GM23338 (cell line): ENCODE results near the gene IL17RB. TPM values are rescaled to one million over a fixed set of nuclear protein-coding genes. Genes with fewer than 3 reads are reported as not detected.

Source experiments
- ATAC-seq: fragments of 200-7000 bp; cut with Tn5 transposase; 3 replicates; pipeline ENCODE4 v1.9.1; 2020
- DNase-seq: peaks from one replicate; pipeline ENCODE4 v3.0.0-alpha.2; 2015; ENCODE audit warnings: low spot score
- H2AFZ ChIP-seq: fragments of 200-600 bp; sonication (generic); 2 replicates; pipeline ENCODE4 v1.8.0; 2016; ENCODE audit warnings: antibody characterized with exemption, mild to moderate bottlenecking, moderate library complexity
- H3F3A ChIP-seq: fragments of 200-600 bp; sonication (generic); replicated peaks from 2 replicates; pipeline ENCODE4 v1.8.0; 2017; ENCODE audit warnings: antibody characterized with exemption, mixed run types, low read depth
- H3K27ac ChIP-seq: fragments of 200-600 bp; sonication (generic); 2 replicates; pipeline ENCODE4 v1.6.1; 2016; ENCODE audit warnings: low read depth
- H3K27me3 ChIP-seq: fragments of 200-600 bp; sonication (generic); 2 replicates; pipeline ENCODE4 v1.8.0; 2016; ENCODE audit warnings: mild to moderate bottlenecking, mixed run types, moderate library complexity; ENCODE audit not compliant: insufficient read depth
- H3K36me3 ChIP-seq: fragments of 200-600 bp; sonication (generic); 2 replicates; pipeline ENCODE4 v1.8.0; 2016; ENCODE audit warnings: mild to moderate bottlenecking; ENCODE audit not compliant: insufficient read depth
- H3K4me1 ChIP-seq: fragments of 200-600 bp; sonication (generic); 2 replicates; pipeline ENCODE4 v1.8.0; 2016; ENCODE audit warnings: mild to moderate bottlenecking, moderate library complexity; ENCODE audit not compliant: insufficient read depth
- H3K4me2 ChIP-seq: fragments of 200-600 bp; sonication (generic); 2 replicates; pipeline ENCODE4 v1.7.1; 2017; ENCODE audit warnings: mixed run types
- H3K4me3 ChIP-seq: fragments of 200-600 bp; sonication (generic); 2 replicates; pipeline ENCODE4 v1.6.1; 2016; ENCODE audit warnings: mixed run types
- H3K79me2 ChIP-seq: fragments of 200-600 bp; sonication (generic); replicated peaks from 2 replicates; pipeline ENCODE4 v1.8.0; 2017; ENCODE audit warnings: mild to moderate bottlenecking; ENCODE audit not compliant: insufficient read depth
- H3K9me2 ChIP-seq: fragments of 200-600 bp; sonication (generic); 2 replicates; pipeline ENCODE4 v1.8.0; 2017; ENCODE audit not compliant: insufficient read depth
- H4K20me1 ChIP-seq: fragments of 200-600 bp; sonication (generic); replicated peaks from 2 replicates; pipeline ENCODE4 v1.8.0; 2017; ENCODE audit warnings: mild to moderate bottlenecking; ENCODE audit not compliant: insufficient read depth
- H3K27ac Mint-ChIP-seq: 2 replicates; pipeline ENCODE4 v1.8.0; 2020; ENCODE audit warnings: inconsistent platforms, mild to moderate bottlenecking, moderate library complexity, mixed read lengths
- H3K27me3 Mint-ChIP-seq: 3 replicates; pipeline ENCODE4 v1.8.0; 2022; ENCODE audit warnings: low read depth, mild to moderate bottlenecking, moderate library complexity, mixed read lengths, inconsistent platforms; ENCODE audit not compliant: insufficient read depth, poor library complexity
- H3K36me3 Mint-ChIP-seq: 3 replicates; pipeline ENCODE4 v1.8.0; 2021; ENCODE audit warnings: low read depth, mild to moderate bottlenecking, inconsistent platforms, moderate library complexity, mixed read lengths
- H3K4me1 Mint-ChIP-seq: 3 replicates; pipeline ENCODE4 v1.8.0; 2020; ENCODE audit warnings: mild to moderate bottlenecking, inconsistent platforms, mixed read lengths
- H3K4me3 Mint-ChIP-seq: 3 replicates; pipeline ENCODE4 v1.8.0; 2021; ENCODE audit warnings: moderate library complexity, mild to moderate bottlenecking, inconsistent platforms, mixed read lengths
- H3K9me3 Mint-ChIP-seq: 3 replicates; pipeline ENCODE4 v1.8.0; 2020; ENCODE audit warnings: moderate library complexity, mild to moderate bottlenecking, inconsistent platforms, mixed read lengths
- CREB1 ChIP-seq: fragments of 250-450 bp; sonication (Bioruptor Pico); IDR thresholded peaks from 2 replicates; pipeline ENCODE4 v1.5.0; 2020; ENCODE audit warnings: low read depth, mild to moderate bottlenecking, moderate library complexity
- ETS1 ChIP-seq: IDR thresholded peaks from 2 replicates; pipeline ENCODE4 v1.6.1; 2016; ENCODE audit warnings: antibody characterized with exemption
- EZH2 ChIP-seq: fragments of 200-600 bp; sonication (generic); IDR thresholded peaks from one replicate; pipeline ENCODE4 v1.8.0; 2017; ENCODE audit warnings: antibody characterized with exemption, mild to moderate bottlenecking, low read depth; ENCODE audit not compliant: unreplicated experiment
- EZH2phosphoT487 ChIP-seq: fragments of 200-600 bp; sonication (generic); IDR thresholded peaks from one replicate; pipeline ENCODE4 v1.8.1; 2018; ENCODE audit warnings: antibody characterized with exemption; ENCODE audit not compliant: unreplicated experiment
- JUNB ChIP-seq: IDR thresholded peaks from one replicate; pipeline ENCODE4 v1.6.1; 2016; ENCODE audit warnings: antibody characterized with exemption; ENCODE audit not compliant: unreplicated experiment
- NANOG ChIP-seq: IDR thresholded peaks from 2 replicates; pipeline ENCODE4 v1.6.1; 2016; ENCODE audit warnings: antibody characterized with exemption, borderline replicate concordance
- POLR2AphosphoS5 ChIP-seq: IDR thresholded peaks from 2 replicates; pipeline ENCODE4 v1.6.1; 2016; ENCODE audit warnings: antibody characterized with exemption, low read depth
- REST ChIP-seq: IDR thresholded peaks from one replicate; pipeline ENCODE4 v1.6.1; 2018; ENCODE audit warnings: antibody characterized with exemption; ENCODE audit not compliant: unreplicated experiment
- STAT1 ChIP-seq: IDR thresholded peaks from one replicate; pipeline ENCODE4 v1.6.1; 2016; ENCODE audit warnings: antibody characterized with exemption; ENCODE audit not compliant: unreplicated experiment
- ZNF114 ChIP-seq: fragments of 250-450 bp; sonication (Bioruptor Pico); IDR thresholded peaks from 2 replicates; pipeline ENCODE4 v1.5.0; 2020; ENCODE audit warnings: mild to moderate bottlenecking, moderate library complexity
- ZNF331 ChIP-seq: fragments of 250-450 bp; sonication (Bioruptor Pico); IDR thresholded peaks from 2 replicates; pipeline ENCODE4 v1.5.0; 2020; ENCODE audit warnings: low read depth, mild to moderate bottlenecking, moderate library complexity
- polyA plus RNA-seq: library from polyadenylated mRNA; unstranded; fragments of >200 nt; fragmentation: Nextera tagmentation; extraction: Ambion mirVana; gene quantifications from 2 replicates; pipeline ENCODE4 v1.2.1, GENCODE V29; 2016
- total RNA-seq: library from RNA; depleted of rRNA; stranded (reverse); fragments of >200 nt; shearing (Covaris generic); gene quantifications from 2 replicates; pipeline ENCODE4 v1.2.3, GENCODE V29; 2014
- TF ChIP-seq, protein P1 (sequence below), 2 experiments: fragments of 200-600 bp in 1 of 2; sonication (generic) in 1 of 2; conservative IDR thresholded peaks; 2 replicates each; pipeline versions ENCODE4 v1.5.1 to v1.6.1; 2016 to 2017; ENCODE audit warnings: antibody characterized with exemption in 2 of 2, low read depth in 2 of 2, mild to moderate bottlenecking in 2 of 2, moderate library complexity in 1 of 2
- TF ChIP-seq, protein P2 (sequence below): fragments of 250-450 bp; sonication (Bioruptor Pico); IDR thresholded peaks from 2 replicates; pipeline ENCODE4 v1.5.0; 2020; ENCODE audit warnings: mild to moderate bottlenecking, moderate library complexity

The IL17RB gene
- total and polyA plus RNA-seq, 2 experiments from 2014 or later, result 5.7 to 6.9 TPM

GRCh38 chr3:53798144-53798543, 48.2 kb upstream of the IL17RB start:
- no peaks in the 10 kb centered on the region for H3K79me2 ChIP-seq
- no peaks in the 10 kb centered on the region for H3K36me3 ChIP-seq
- no peak for DNase-seq
- 0 out of 2 replicates have a peak, but pooled peaks cover 5% of the 10 kb centered on the region for H3K4me1 ChIP-seq
- no peak overlapping the region for H3K27ac ChIP-seq
- H3F3A ChIP-seq, result no peaks in the 10 kb centered on the region
- Mint-ChIP-seq H3K36me3 (no peaks in the 10 kb centered on the region), H3K9me3 (no peaks in the 10 kb centered on the region), H3K27me3 (peaks cover 3% of the 10 kb centered on the region), H3K4me1 (peaks cover 9% of the 10 kb centered on the region), H3K4me3 (no peak overlapping the region), H3K27ac (no peak overlapping the region)
- no peak overlapping the region for H3K4me2 ChIP-seq
- no peaks in the 10 kb centered on the region for H3K9me2 ChIP-seq
- no peaks in the 10 kb centered on the region for H3K27me3 ChIP-seq
- TF ChIP-seq EZH2phosphoT487 (no peak), STAT1 (no peak), ZNF331 (CRISPR knock-in tag) (no peak), NANOG (no peak), JUNB (no peak), POLR2AphosphoS5 (no peak), CREB1 (CRISPR knock-in tag) (no peak), ZNF114 (CRISPR knock-in tag) (no peak), REST (no peak), EZH2 (no peak), ETS1 (no peak)
- TF ChIP-seq, protein P1, sequence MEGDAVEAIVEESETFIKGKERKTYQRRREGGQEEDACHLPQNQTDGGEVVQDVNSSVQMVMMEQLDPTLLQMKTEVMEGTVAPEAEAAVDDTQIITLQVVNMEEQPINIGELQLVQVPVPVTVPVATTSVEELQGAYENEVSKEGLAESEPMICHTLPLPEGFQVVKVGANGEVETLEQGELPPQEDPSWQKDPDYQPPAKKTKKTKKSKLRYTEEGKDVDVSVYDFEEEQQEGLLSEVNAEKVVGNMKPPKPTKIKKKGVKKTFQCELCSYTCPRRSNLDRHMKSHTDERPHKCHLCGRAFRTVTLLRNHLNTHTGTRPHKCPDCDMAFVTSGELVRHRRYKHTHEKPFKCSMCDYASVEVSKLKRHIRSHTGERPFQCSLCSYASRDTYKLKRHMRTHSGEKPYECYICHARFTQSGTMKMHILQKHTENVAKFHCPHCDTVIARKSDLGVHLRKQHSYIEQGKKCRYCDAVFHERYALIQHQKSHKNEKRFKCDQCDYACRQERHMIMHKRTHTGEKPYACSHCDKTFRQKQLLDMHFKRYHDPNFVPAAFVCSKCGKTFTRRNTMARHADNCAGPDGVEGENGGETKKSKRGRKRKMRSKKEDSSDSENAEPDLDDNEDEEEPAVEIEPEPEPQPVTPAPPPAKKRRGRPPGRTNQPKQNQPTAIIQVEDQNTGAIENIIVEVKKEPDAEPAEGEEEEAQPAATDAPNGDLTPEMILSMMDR (conservative IDR thresholded peaks at IDR 0.05; ENCODE audit: low read depth in 2 of 2), result no peak
- TF ChIP-seq, protein P2, sequence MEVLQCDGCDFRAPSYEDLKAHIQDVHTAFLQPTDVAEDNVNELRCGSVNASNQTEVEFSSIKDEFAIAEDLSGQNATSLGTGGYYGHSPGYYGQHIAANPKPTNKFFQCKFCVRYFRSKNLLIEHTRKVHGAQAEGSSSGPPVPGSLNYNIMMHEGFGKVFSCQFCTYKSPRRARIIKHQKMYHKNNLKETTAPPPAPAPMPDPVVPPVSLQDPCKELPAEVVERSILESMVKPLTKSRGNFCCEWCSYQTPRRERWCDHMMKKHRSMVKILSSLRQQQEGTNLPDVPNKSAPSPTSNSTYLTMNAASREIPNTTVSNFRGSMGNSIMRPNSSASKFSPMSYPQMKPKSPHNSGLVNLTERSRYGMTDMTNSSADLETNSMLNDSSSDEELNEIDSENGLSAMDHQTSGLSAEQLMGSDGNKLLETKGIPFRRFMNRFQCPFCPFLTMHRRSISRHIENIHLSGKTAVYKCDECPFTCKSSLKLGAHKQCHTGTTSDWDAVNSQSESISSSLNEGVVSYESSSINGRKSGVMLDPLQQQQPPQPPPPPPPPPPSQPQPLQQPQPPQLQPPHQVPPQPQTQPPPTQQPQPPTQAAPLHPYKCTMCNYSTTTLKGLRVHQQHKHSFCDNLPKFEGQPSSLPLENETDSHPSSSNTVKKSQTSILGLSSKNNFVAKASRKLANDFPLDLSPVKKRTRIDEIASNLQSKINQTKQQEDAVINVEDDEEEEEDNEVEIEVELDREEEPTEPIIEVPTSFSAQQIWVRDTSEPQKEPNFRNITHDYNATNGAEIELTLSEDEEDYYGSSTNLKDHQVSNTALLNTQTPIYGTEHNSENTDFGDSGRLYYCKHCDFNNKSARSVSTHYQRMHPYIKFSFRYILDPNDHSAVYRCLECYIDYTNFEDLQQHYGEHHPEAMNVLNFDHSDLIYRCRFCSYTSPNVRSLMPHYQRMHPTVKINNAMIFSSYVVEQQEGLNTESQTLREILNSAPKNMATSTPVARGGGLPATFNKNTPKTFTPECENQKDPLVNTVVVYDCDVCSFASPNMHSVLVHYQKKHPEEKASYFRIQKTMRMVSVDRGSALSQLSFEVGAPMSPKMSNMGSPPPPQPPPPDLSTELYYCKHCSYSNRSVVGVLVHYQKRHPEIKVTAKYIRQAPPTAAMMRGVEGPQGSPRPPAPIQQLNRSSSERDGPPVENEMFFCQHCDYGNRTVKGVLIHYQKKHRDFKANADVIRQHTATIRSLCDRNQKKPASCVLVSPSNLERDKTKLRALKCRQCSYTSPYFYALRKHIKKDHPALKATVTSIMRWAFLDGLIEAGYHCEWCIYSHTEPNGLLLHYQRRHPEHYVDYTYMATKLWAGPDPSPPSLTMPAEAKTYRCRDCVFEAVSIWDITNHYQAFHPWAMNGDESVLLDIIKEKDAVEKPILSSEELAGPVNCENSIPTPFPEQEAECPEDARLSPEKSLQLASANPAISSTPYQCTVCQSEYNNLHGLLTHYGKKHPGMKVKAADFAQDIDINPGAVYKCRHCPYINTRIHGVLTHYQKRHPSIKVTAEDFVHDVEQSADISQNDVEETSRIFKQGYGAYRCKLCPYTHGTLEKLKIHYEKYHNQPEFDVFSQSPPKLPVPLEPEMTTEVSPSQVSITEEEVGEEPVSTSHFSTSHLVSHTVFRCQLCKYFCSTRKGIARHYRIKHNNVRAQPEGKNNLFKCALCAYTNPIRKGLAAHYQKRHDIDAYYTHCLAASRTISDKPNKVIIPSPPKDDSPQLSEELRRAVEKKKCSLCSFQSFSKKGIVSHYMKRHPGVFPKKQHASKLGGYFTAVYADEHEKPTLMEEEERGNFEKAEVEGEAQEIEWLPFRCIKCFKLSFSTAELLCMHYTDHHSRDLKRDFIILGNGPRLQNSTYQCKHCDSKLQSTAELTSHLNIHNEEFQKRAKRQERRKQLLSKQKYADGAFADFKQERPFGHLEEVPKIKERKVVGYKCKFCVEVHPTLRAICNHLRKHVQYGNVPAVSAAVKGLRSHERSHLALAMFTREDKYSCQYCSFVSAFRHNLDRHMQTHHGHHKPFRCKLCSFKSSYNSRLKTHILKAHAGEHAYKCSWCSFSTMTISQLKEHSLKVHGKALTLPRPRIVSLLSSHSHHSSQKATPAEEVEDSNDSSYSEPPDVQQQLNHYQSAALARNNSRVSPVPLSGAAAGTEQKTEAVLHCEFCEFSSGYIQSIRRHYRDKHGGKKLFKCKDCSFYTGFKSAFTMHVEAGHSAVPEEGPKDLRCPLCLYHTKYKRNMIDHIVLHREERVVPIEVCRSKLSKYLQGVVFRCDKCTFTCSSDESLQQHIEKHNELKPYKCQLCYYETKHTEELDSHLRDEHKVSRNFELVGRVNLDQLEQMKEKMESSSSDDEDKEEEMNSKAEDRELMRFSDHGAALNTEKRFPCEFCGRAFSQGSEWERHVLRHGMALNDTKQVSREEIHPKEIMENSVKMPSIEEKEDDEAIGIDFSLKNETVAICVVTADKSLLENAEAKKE (CRISPR knock-in tag), result no peak
- no peak overlapping the region for H3K4me3 ChIP-seq
- ATAC-seq, result no peak
- no peaks in the 10 kb centered on the region for H4K20me1 ChIP-seq
- H2AFZ ChIP-seq, result no peak overlapping the region
